GM18511 (cell line): ENCODE results near the gene DGUOK.
A peak's percentile ranks its signal among the peaks of the same experiment; 100 is the strongest.

Source experiments
- ATAC-seq: cut with Tn5 transposase; IDR thresholded peaks from one replicate; pipeline ENCODE4 v1.9.1; 2021; ENCODE audit warnings: mild to moderate bottlenecking, moderate library complexity; ENCODE audit not compliant: unreplicated experiment

Gene DGUOK

DNA sequence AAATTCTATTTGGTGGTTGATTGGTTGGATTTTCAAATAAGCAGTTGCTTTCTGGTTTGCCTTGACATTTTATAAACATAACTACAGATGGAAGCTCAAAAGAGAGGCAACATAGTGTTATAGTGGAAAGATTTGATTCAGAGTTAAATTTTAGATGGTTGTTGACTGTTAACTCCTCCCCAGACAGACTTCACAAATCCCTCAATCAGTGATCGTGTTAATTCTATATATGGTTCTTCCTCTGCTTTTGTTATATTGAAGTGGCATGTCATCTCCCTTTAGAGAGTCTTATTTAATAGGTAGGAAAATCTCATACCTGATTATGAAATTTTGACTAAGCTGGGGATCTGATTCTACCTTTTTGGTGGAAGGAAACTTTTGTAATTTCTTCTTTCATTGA lies 19.5 kb downstream of the DGUOK start:
- ATAC-seq, result no peak

DNA sequence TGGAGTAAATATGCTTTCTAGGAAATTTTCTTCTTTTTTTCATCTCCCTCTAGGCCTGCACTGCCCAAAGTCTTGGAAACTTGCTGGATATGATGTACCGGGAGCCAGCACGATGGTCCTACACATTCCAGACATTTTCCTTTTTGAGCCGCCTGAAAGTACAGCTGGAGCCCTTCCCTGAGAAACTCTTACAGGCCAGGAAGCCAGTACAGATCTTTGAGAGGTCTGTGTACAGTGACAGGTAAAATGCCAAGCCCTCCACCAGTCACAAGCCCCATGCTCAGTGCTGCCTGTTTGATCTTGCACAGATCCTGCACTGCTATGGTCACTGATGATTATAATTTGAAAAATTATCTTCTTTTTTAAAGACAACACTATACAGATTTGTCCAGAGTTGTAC lies 20.0 kb downstream of the DGUOK start:
- ATAC-seq, result no peak

DNA sequence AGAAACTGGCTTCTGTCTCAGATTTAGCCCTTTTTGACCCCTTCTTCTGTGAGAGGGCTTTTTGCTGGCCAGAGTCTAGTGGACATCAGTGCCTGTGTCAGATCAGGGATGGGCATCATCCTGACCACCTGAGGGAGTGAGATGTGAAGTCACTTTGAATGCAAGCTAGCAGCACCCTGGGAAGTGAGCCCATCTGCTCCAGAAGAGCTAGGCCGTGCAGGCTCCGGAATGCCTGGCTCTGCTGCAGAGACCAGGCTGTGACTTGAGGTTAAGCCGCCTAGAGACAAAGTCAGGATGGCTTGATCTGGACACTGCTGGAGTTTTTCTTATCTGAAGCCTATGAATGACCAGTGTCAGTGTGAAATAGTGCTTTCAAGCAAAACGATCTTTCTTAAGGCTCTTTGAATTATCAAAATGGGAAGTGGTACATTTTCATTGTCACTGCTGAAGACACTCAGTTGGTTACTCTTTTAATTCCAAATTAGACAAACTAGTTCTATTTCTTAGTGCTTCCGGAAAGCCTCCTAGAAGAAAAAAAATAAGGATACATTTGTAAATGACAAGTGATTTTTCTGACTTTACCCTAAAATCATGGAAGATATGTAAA lies 20.8 kb downstream of the DGUOK start:
- no peak for ATAC-seq

DNA sequence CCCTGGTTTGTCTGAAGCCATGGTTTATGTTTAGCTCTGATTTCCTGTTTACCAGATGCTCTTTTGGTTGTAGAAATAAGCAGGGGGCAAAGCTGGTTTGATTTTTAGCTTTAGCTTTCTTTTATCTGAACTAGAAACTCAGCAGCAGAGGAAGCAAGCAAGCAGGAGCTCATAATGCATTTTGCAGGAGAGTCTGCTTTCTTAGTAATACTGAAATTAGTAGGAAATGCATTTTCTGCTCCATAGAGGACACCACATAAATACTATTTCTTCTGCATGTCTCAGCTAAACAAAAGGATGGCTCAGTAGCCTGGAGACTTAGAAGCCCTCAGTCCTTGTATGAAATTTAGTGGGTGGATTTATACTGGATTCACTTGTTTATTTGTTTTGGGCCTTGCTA lies 23.1 kb downstream of the DGUOK start:
- ATAC-seq, result no peak

DNA sequence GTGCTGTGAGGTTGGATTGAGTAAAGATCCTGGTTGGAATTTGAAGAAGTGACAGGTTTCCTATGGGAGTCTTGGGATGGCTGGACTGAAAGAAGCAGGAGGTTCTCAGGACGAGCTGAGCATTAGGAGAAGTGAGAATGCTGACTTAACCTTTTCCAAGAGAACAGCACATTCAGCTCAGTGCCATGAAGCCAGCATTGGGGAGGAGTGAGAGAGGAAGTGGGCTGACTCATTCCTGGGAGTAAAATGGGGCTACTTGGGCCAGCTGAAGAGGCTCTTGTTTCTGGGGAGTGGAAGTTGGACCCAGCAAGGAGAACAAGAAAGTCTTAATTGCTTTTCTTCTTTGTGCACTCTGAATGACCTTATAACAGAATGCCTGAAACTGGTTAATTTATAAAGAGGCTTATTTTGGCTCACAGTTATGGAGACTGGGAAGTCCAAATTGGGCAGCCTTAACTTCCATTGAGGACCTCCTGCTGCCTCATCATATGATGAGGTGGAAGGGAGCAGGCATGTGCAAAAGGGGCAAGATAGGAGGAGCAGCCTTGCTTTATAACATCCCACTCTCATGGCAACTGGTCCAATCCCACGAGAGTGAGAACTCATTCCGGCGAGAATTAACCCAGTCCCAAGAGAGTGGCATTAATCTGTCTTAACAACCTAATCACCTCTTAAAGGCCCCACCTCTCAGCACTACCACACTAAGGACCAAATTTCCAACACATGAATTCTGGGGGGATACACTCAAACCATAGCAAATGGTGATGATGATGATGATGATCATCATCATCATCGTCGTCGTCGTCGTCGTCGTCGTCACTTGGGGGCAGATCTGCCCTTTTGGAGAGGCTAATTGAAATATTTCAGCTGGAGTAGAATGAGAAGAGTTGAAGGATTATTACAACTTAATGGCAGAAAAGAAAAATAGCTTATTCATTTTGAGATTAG lies 26.1 kb downstream of the DGUOK start:
- ATAC-seq, result no peak

DNA sequence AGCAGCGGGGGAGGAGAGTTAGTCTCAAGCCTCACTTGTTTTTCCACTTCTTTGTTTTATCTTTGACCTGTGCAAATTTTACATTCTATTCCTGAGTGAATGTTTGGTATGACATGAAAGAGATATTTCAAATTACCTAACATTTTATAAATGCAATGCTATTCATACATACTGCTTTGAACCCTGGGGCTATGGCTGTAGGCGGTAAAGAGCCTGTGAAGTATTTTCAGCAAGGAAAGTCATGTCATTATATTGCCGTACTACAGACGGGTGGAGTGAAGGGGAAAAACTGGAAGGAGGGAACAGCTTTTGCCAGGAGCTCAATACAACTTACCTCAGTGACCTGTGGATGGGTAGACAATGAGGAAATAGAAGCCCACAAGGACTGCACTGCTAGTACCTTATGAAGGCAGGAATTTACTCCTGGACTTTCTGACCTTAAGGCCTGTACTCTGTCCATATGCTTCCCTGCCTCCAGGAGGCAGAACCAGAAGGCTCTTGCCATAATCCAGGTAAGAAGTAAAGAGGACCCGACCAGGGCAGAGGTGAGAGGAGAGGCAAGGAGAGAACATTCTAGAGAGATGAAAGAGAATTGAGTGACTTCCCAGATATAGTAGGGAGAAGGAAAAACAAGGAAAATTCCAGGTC lies 29.7 kb downstream of the DGUOK start:
- no peak for ATAC-seq

DNA sequence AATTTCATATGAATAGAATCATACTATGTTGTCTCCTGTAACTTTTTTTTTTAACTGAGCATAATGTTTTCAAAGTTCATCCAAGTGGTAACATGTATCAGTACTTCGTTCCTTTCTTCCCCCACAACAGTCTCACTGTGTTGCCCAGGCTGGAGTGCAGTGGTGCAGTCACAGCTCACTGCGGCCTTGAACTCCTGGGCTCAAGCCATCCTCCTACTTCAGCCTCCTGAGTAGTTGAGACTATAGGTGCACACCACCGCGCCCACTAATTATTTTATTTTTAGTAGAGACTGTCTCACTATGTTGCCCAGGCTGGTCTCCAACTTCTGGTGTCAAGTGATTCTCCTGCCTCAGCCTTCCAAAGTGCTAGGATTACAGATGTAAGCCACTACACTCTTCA lies 34.6 kb downstream of the DGUOK start:
- no peak for ATAC-seq

DNA sequence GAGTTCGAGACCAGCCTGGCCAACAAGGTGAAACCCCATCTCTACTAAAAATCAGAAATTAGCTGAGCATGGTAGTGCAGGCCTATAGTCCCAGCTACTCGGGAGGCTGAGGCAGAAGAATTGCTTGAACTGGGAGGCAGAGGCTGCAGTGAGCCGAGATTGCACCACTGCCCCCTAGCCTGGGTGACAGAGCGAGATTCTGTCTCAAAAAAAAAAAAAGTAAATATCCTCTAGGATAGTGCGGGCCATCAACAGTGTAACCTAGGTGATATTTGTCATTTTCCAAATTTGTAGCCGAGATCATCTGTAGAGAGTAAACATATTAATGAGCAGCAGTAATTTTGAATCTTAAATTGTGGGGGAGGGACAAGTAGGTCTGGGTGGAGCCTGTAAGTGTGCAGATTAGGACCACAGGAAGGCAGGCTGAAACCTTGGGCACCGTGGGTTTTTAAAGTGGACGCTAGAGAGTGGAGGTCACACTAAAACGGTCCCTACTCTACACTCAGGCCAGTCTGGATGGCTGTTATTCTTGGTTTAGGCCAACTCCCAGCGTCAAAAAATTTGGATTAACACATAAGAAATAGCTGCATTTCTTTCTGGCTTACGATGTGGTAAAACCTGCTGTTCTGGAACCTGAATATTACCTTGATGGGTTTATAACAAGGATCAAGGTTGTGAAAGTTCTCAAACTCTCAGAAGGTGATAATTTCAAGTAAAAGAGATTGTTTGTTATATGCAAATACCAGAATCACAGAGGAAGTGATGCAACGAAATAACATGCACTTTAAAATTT lies 35.3 kb downstream of the DGUOK start:
- no peak for ATAC-seq

DNA sequence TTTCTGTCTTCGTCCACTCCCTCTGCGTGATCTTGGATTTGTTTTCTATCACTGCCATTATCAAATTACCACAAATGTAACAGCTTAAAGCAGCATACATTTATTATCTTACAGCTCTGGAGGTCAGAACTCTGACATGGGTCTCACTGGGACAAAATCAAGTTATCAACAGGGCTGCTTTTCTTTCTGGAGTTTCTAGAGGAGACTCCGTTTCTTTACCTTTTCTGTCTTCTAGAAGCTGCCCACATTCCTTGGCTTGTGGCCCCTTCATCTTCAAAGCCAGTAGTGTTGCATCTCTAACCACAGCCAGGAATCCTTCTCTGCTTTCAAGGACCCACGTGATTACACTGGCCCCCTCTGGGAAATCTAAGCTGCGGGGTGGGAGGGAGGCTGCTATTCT lies 36.1 kb downstream of the DGUOK start:
- ATAC-seq, result no peak

DNA sequence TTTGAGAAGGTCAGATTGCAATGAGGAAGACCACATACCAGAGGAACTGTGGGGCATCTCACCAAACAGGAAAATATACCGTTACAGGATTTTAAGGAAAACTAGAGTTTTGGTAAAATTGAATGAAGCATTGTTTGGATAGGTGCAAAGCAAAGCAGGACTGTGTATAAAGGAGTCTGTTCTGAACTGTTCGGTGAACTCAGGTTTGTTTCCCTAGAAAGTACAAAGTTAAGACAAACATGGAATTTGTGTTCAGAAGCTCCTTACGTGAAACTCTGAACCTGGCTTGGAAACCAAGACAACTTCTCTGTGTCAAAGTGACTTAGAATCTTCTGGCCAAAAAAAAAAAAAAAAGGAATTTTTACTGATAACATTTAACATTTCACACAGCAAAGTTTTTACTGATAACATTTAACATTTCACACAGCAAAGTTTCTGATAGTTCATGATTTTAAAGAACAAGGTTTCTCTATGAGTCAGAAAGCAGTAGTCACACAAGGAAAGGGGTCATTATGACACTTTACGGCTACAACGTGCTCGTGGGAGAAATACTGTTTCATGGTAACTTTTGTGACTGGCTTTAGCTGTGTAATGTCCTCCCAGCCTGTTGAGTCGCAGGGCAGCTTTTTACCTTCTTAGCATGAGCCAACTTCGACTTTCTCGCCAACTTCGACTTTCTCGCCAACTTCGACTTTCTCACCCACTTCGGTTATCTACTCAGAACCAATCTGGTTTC lies 36.9 kb downstream of the DGUOK start:
- peak; percentile 81 for ATAC-seq

DNA sequence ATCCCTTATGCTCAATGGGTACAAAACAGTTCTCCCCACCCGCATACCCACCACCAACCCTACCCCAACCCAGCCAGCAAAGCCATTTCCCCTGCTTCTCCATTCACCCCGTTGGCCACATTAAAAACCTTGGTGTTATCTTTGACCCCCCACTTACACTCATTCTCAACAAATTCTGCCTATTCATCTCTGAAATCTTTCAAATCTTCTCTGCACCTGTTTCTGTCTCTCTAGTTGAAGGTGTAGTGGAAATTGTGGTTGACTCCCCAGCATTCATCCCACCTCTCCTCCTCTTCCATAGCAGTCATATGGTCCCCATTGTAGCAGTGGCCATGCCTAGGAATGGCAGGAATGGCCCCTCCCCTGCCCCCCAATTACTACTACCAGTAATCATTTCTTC lies 37.5 kb downstream of the DGUOK start:
- peak; percentile 15 for ATAC-seq

DNA sequence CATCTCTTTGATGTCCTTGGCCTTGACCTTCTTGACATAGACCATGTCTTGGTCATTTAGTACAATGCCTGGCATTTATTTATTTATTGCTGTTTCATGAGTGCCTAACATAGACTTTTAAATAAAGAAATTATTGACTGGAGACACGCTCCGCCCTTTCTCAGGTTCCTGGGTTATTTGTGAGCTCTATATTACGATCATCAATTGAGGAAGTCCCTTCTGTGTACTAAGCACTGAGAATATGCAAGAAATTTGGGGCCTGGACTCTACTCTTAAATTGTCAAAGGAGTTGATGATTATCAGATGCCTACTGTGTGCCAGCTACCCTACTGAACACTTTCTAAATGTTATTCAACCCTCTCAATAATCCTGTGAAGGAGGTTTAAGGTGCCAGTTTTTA lies 38.4 kb downstream of the DGUOK start:
- ATAC-seq, result no peak

DNA sequence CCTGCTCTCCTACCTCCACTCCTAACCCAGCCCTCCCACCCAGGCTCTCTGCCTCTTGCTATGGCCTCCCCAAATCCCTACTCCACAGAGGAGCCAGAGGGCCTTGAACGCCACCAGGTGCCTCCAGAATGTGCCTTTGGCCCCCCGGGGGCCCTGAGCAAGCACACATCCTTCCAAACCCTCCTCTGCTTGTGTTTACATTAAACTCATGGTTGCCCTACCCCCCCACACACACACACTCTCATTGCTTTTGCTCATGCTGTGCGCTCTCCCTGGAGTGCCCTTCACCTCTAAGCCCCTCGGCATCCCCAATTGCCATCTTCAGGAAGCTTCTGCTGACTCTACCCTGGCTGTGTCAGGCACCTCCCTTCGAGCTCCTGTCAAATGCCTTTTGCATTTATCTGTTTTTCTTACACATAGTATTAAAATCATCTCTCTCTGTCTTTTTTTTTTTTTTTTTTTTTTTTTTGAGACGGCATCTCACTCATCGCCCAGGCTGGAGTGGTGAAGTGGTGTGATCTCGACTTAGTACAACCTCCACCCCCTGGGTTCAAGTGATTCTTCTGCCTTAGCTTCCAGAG lies 41.8 kb downstream of the DGUOK start:
- ATAC-seq, result no peak

DNA sequence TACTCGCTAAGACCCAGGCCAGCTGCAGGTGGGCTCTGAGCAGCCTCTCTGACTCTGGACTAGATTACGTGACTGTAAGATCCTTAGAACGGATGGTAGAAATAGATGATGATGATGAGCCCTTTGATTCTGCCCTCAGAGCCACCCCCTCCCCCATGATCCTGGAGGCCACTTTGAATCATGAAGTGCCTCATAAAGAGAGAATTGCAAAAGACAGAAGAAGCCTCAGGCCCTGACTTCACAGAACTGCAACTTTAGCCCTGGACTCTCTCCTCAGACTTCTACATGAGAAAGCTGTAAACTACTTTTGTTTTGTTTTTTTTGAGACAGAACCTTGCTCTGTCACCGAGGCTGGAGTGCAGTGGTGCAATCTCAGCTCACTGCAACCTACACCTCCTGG lies 42.7 kb downstream of the DGUOK start:
- ATAC-seq, result no peak

DNA sequence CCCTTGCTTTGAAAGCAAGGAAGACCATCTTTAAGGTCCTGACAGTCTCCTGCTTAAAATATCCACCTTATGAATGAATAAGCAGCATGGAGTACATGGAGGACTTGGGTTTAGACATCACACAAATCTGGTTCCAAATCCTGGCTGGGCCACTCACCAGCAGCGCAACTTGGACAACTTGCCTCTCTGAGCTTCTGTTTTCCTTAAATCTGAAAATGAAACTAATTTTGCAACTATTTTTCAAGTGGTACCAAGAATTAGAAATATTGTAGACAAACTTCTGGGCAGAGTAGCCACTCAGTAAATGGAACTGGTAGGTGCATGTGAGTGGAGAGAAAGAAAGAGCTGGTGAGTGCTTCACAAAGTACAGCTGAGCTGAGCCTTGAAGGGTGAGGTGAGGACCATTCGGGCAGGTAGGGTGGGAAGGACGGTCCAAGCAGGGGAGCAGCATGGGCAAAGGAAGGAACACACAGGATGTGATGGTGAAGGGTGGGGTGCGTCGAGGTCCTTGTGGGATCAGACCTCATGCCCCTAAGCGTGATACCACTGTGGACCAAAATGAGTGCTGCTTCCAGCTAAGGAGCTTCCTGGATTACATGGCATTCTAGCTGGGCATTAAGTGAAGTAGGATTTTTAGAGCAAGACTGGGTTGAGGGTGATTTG lies 43.6 kb downstream of the DGUOK start:
- no peak for ATAC-seq

DNA sequence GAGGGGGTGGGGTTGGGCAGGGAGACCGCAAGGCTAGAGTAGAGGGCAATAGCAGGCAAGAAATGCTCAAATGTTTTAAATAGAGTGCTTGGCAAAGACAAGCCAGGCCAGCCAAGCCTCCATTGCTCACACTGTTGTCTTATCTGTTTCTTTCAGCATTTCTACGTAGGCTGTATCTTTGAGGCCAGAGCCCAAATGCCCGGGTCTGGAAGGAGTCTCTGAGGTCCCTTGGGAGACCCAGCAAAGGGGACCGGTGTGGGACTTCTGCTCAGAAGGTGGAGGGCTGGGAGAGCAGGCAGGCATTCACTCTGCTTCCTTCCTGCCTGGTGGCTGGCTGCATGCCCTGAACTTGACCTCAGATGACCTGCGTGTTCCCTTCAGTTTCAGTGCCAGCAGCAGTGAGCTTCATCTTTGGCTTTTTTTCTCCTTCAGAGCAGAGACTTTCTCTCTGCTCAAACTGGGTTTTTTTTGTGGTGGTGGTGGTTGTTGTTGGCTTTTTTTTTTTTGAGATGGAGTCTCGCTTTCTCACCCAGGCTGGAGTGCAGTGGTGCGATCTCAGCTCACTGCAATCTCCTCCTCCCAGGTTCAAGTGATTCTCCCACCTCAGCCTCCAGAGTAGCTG lies 44.3 kb downstream of the DGUOK start:
- ATAC-seq, result peak; percentile 90

DNA sequence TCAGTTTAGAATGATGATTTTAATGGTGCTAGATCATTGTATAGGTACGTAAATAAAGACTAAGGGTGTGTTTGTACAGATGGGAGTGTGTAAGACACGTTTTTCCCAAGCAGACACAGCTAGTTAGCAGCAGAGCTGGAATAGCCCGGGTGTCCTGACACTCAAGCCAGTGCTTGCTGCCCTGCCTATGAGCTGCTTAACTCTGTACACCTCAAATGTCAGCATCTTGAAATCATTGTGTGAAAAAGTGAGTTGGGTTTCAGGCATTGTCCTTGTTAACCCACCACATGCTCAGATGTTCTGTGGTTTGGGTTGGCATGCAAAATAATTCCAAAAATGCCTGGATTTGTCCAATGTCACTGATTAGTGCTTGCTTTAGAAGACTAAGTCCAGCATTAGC lies 45.0 kb downstream of the DGUOK start:
- no peak for ATAC-seq

DNA sequence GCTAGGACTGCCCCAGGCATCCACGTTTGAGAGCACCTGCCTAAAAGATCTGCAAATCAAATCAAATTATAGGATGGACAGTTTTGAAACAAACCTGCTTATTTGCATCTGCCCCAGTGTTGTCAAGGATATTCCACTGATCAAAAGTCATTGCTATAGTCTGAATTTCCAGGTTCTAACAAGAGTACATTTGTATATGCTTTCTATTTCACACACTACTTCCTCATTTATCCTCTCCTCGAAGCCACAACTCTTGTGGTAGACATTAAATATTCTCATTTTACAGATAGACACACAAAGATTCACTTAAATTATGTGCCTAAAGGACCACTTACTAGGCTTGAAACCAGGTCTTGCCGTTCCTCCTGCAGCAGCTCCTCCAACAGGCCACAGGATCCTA lies 46.2 kb downstream of the DGUOK start:
- ATAC-seq, result no peak

DNA sequence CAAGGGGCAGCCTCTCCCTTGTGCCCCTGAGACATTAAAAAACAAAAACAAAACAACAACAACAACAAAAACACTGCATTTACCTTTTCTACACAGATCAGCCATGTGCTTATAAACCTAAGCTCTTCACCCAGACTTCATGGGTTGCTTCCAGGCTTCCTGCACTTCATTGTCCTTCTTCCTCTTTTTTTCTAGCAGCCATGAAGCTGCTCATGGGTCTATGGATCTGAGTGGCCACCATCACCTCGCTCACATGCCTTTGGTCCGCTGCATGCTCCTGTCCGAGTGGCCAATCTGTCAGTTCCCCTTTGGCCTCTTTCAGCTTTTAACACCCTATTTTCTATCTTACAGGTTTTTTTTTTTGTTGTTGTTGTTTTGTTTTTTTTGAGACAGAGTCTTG lies 49.1 kb downstream of the DGUOK start:
- no peak for ATAC-seq
